Measurements from ENCODE around the gene BMPR1A. TPM values are rescaled to one million over a fixed set of nuclear protein-coding genes. Genes with fewer than 3 reads are reported as not detected.

Gene BMPR1A
- total RNA-seq, 1 experiment from 2014 or later: 104 TPM

GRCh38 chr10:86751477-86751876 is 4.9 kb upstream of the BMPR1A start:
- TF ChIP-seq ZNF138 (CRISPR knock-in tag; conservative IDR thresholded peaks at IDR 0.05) (no peak), ZNF416 (CRISPR knock-in tag; IDR thresholded peaks at IDR 0.05) (no peak), TEAD1 (CRISPR knock-in tag; IDR thresholded peaks at IDR 0.05) (no peak), GABPB1 (CRISPR knock-in tag; IDR thresholded peaks at IDR 0.05) (no peak), MYBL2 (CRISPR knock-in tag; IDR thresholded peaks at IDR 0.05) (no peak), GRHL2 (CRISPR knock-in tag; IDR thresholded peaks at IDR 0.05; ENCODE audit: insufficient replicate concordance, severe bottlenecking) (no peak), ZNF232 (CRISPR knock-in tag; IDR thresholded peaks at IDR 0.05) (no peak), ZNF263 (CRISPR knock-in tag; IDR thresholded peaks at IDR 0.05; ENCODE audit: low read depth) (no peak), NFE2L1 (CRISPR knock-in tag; IDR thresholded peaks at IDR 0.05) (no peak), CTCF (IDR thresholded peaks at IDR 0.05) (no peak), MLX (CRISPR knock-in tag; IDR thresholded peaks at IDR 0.05) (no peak)
- TF ChIP-seq, protein P1, sequence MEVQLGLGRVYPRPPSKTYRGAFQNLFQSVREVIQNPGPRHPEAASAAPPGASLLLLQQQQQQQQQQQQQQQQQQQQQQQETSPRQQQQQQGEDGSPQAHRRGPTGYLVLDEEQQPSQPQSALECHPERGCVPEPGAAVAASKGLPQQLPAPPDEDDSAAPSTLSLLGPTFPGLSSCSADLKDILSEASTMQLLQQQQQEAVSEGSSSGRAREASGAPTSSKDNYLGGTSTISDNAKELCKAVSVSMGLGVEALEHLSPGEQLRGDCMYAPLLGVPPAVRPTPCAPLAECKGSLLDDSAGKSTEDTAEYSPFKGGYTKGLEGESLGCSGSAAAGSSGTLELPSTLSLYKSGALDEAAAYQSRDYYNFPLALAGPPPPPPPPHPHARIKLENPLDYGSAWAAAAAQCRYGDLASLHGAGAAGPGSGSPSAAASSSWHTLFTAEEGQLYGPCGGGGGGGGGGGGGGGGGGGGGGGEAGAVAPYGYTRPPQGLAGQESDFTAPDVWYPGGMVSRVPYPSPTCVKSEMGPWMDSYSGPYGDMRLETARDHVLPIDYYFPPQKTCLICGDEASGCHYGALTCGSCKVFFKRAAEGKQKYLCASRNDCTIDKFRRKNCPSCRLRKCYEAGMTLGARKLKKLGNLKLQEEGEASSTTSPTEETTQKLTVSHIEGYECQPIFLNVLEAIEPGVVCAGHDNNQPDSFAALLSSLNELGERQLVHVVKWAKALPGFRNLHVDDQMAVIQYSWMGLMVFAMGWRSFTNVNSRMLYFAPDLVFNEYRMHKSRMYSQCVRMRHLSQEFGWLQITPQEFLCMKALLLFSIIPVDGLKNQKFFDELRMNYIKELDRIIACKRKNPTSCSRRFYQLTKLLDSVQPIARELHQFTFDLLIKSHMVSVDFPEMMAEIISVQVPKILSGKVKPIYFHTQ (CRISPR knock-in tag; IDR thresholded peaks at IDR 0.05): no peak
- TF ChIP-seq, protein P2, sequence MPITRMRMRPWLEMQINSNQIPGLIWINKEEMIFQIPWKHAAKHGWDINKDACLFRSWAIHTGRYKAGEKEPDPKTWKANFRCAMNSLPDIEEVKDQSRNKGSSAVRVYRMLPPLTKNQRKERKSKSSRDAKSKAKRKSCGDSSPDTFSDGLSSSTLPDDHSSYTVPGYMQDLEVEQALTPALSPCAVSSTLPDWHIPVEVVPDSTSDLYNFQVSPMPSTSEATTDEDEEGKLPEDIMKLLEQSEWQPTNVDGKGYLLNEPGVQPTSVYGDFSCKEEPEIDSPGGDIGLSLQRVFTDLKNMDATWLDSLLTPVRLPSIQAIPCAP (CRISPR knock-in tag; IDR thresholded peaks at IDR 0.05): no peak
- TF ChIP-seq, protein P3, sequence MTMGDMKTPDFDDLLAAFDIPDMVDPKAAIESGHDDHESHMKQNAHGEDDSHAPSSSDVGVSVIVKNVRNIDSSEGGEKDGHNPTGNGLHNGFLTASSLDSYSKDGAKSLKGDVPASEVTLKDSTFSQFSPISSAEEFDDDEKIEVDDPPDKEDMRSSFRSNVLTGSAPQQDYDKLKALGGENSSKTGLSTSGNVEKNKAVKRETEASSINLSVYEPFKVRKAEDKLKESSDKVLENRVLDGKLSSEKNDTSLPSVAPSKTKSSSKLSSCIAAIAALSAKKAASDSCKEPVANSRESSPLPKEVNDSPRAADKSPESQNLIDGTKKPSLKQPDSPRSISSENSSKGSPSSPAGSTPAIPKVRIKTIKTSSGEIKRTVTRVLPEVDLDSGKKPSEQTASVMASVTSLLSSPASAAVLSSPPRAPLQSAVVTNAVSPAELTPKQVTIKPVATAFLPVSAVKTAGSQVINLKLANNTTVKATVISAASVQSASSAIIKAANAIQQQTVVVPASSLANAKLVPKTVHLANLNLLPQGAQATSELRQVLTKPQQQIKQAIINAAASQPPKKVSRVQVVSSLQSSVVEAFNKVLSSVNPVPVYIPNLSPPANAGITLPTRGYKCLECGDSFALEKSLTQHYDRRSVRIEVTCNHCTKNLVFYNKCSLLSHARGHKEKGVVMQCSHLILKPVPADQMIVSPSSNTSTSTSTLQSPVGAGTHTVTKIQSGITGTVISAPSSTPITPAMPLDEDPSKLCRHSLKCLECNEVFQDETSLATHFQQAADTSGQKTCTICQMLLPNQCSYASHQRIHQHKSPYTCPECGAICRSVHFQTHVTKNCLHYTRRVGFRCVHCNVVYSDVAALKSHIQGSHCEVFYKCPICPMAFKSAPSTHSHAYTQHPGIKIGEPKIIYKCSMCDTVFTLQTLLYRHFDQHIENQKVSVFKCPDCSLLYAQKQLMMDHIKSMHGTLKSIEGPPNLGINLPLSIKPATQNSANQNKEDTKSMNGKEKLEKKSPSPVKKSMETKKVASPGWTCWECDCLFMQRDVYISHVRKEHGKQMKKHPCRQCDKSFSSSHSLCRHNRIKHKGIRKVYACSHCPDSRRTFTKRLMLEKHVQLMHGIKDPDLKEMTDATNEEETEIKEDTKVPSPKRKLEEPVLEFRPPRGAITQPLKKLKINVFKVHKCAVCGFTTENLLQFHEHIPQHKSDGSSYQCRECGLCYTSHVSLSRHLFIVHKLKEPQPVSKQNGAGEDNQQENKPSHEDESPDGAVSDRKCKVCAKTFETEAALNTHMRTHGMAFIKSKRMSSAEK (CRISPR knock-in tag; IDR thresholded peaks at IDR 0.05; ENCODE audit: borderline replicate concordance): no peak
- DNase-seq (ENCODE audit: low spot score) (no peak), ATAC-seq (no peak)
- H3K36me3 Mint-ChIP-seq: no peaks in the 10 kb centered on the region
- ChIA-PET POLR2A (no interaction called here), CTCF (no interaction called here)
- H3K27ac Mint-ChIP-seq: no peak overlapping the region
- no peak overlapping the region for H3K4me3 Mint-ChIP-seq
- H3K9me3 Mint-ChIP-seq: no peaks in the 10 kb centered on the region
- H3K27me3 Mint-ChIP-seq (ENCODE audit: low read depth): no peaks in the 10 kb centered on the region
- H3K4me1 Mint-ChIP-seq: peaks cover 39% of the 10 kb centered on the region

- Mint-ChIP-seq H3K4me3 (no peak overlapping the region), H3K36me3 (peaks cover under 1% of the 10 kb centered on the region), H3K9me3 (no peaks in the 10 kb centered on the region), H3K4me1 (peaks cover 39% of the 10 kb centered on the region), H3K27ac (peak overlapping the region; percentile 79), H3K27me3 (ENCODE audit: low read depth) (no peaks in the 10 kb centered on the region)
- ChIA-PET CTCF (interaction anchor here (0.7 to 1.9 kb wide), 4 partner anchors 9 to 58 kb away, joined by 3 to 6 read pairs (median 3); no protein-coding TSS in a partner anchor), POLR2A (interaction anchor here (0.8 to 1.7 kb wide), 3 partner anchors 19 to 40 kb away, joined by 3 to 5 read pairs (median 3); no protein-coding TSS in a partner anchor)
- DNase-seq (ENCODE audit: low spot score) (no peak), ATAC-seq (0 out of 2 replicates have a peak, but pooled peaks have one; percentile 0)
- TF ChIP-seq CREB1 (CRISPR knock-in tag; IDR thresholded peaks at IDR 0.05): no peak
- no peak for TF ChIP-seq IRF2 (CRISPR knock-in tag; IDR thresholded peaks at IDR 0.05; ENCODE audit: borderline replicate concordance, low read depth)
- no peak for TF ChIP-seq GTF2I (CRISPR knock-in tag; conservative IDR thresholded peaks at IDR 0.05)
- TF ChIP-seq KAT7 (CRISPR knock-in tag; IDR thresholded peaks at IDR 0.05; ENCODE audit: borderline replicate concordance): no peak
- no peak for TF ChIP-seq FOXK1 (CRISPR knock-in tag; IDR thresholded peaks at IDR 0.05)
- TF ChIP-seq, protein P3 (CRISPR knock-in tag; IDR thresholded peaks at IDR 0.05; ENCODE audit: borderline replicate concordance): no peak
- TF ChIP-seq RELA (CRISPR knock-in tag; IDR thresholded peaks at IDR 0.05; ENCODE audit: borderline replicate concordance): no peak
- TF ChIP-seq SP1 (CRISPR knock-in tag; conservative IDR thresholded peaks at IDR 0.05): no peak
- TF ChIP-seq PRRX2 (CRISPR knock-in tag; IDR thresholded peaks at IDR 0.05): no peak
These were observed 4.1 kb upstream of the BMPR1A start for GRCh38 chr10:86752311-86752710.
